ENCODE data around the gene GPR65.
A peak's percentile ranks its signal among the peaks of the same experiment; 100 is the strongest.

The GPR65 gene

GRCh38 chr14:88005050-88005481 lies at the start of gene GPR65:
Gene GPR65, plus strand, starts transcription at chr14:88005135. Its CDS starts 5,713 bp downstream, at chr14:88010848.
- no peak for DNase-seq

GRCh38 chr14:87955501-87955900 lies 49.4 kb upstream of the GPR65 start:
- no peak for DNase-seq

- DNase-seq, result no peak
Measured at GRCh38 chr14:87960013-87960787, 44.7 kb upstream of the GPR65 start.

- DNase-seq, result no peak
Measured at GRCh38 chr14:87961246-87961645, 43.7 kb upstream of the GPR65 start.

- DNase-seq, result no peak
Measured at GRCh38 chr14:87966816-87967215, 38.1 kb upstream of the GPR65 start.

- no peak for DNase-seq
Measured at GRCh38 chr14:87967496-87967895, 37.4 kb upstream of the GPR65 start.

- no peak for DNase-seq
Measured at GRCh38 chr14:87971010-87971409, 33.9 kb upstream of the GPR65 start.

GRCh38 chr14:87975636-87976035 lies 29.3 kb upstream of the GPR65 start:
- DNase-seq, result no peak

GRCh38 chr14:87979689-87980088 lies 25.2 kb upstream of the GPR65 start:
- no peak for DNase-seq

GRCh38 chr14:87989221-87989955 lies 15.5 kb upstream of the GPR65 start:
- no peak for DNase-seq

GRCh38 chr14:87989956-87990299 lies 15.0 kb upstream of the GPR65 start:
- no peak for DNase-seq

- DNase-seq, result no peak
Measured at GRCh38 chr14:87990682-87991081, 14.3 kb upstream of the GPR65 start.

- DNase-seq, result no peak
Measured at GRCh38 chr14:87992346-87992717, 12.6 kb upstream of the GPR65 start.

- DNase-seq, result peak; percentile 97
Measured at GRCh38 chr14:87992718-87993628, 12.0 kb upstream of the GPR65 start, which contains the start of gene GALC. Gene GALC, minus strand, starts transcription at chr14:87993182. Its CDS starts 18 bp downstream, at chr14:87993164.

GRCh38 chr14:87994974-87995373 lies 10.0 kb upstream of the GPR65 start:
- DNase-seq, result no peak

GRCh38 chr14:87995500-87996290 lies 9.2 kb upstream of the GPR65 start:
- DNase-seq, result no peak

GRCh38 chr14:87996291-87996592 lies 8.7 kb upstream of the GPR65 start:
- DNase-seq, result no peak

GRCh38 chr14:87998482-87998881 lies 6.5 kb upstream of the GPR65 start:
- no peak for DNase-seq

GRCh38 chr14:87999277-87999676 lies 5.7 kb upstream of the GPR65 start:
- no peak for DNase-seq

GRCh38 chr14:88002421-88003075 lies 2.4 kb upstream of the GPR65 start:
- DNase-seq, result no peak

- DNase-seq, result no peak
Measured at GRCh38 chr14:88003425-88003824, 1.5 kb upstream of the GPR65 start.

- DNase-seq, result no peak
Measured at GRCh38 chr14:88004506-88005036, 364 bp upstream of the GPR65 start.
